Stimulated activated CD4-positive, alpha-beta T cell treated with anti-CD3 and anti-CD28 coated beads, Interleukin-1b, Interleukin-23, amount 100 ng/mL, for 48 hours (primary cell): Measurements from ENCODE around the gene OSM.
"Not testable (repeated sequence)": the region's sequence is repeated elsewhere in the genome, so short reads cannot be mapped to it uniquely, and the experiment has no call there.

Experiments used
- DNase-seq: peaks from one replicate; pipeline ENCODE4 v3.0.0-alpha.2; 2020

Gene OSM

GRCh38 chr22:30241576-30242371, 24.9 kb downstream of the OSM start:
- DNase-seq: no peak

DNA sequence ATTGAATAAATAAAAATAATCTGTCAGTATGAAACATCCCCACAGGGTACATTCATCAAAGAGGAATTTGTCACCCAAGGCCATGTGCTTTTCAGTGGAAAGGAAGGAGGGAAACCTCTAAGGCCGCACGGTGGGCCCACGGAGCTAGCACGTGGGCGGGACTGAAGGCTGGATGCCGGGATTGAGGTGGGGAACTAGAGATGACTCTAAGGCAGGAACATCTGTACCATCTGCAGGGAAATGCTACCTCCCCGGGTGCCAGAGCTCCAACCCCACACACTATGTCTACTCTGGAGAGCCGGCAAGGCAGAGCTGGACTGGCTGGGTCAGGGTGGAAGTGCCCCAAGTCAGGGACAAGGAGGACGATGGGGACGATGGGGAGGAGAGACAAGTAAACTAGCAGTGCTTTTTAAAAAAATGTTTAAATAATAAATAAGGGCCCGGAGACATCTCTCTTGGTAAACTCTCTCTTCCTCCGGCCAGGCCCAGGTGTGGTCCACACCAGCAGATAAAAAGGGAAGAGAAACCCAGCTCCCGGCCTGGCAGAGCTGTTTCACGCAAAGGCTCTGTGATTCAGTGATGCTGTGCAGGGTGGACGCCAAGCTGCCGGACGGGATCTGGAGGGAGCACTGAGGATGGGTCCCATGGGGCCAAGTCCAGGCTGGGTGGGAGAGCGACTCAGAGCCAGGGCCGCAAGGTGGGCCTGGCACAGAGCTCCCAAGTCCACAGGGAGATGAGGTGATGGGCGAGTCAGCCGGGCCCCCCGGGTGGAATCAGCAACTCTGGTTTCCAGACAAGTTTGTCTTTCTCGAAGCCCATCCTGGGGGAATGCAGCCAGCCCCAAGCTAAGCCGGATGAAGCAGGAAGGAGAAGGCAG, 25.9 kb downstream of the OSM start:
- DNase-seq: no peak

DNA sequence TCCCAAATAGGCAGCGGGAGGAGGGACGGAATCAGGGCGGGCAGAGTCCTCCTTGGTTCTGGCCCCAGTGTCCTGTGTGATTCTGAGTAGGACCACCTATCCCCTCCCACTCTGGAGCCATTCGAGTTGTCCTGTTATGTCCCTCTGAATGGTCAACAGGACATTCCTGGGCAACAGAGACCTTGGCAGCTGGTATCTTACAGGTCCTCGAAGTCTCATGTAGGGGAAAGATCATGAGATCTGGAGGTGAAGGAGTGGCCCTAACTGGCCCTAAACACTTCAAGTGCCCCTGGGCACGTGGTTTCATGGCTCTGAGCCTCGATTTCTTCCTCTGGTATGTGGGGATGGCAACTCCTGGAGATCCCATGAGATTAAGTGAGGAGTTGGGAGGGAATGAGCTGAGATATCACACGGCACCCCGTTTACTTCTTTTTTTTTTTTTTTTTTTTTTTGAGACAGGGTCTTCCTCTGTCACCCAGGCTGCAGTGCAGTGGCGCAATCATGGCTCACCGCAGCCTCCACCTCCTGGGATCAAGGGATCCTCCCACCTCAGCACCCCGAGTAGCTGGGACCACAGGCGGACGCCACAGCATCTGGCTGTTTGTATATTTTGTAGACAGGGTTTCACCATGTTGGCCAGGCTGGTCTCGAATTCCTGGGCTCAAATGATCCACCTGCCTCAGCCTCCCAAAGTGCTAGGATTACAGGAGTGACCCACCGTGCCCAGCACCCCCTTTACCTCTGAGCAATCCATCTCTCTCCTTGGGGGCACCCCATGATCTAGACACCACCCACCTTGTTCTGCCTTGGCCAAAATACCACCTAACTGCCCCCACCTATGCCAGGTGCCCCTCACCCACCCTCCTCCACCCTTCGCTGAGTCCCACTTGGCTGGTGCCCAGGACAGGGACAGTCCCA, 26.9 kb downstream of the OSM start:
- DNase-seq: no peak

GRCh38 chr22:30238661-30239487, 27.8 kb downstream of the OSM start:
- no peak for DNase-seq

DNA sequence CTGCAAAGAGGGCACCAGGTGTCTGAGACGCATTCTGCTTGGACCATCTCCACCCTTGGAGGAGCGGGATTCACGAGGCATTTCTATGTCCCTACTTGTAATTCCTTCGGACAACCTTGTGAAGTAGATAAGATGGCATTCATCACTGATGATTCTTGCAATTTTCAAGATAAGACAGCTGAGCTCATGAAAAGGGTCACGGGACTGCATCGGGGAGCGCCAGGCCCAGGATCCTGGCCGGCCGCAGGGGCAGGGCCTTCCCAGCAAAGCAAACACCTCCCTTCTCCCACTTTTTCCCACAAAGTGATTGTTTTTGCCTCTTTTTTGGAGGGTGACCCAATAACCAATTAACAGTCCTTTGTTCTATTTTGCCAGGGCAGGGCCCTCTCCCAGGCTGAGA, 28.5 kb downstream of the OSM start:
- no peak for DNase-seq

GRCh38 chr22:30236875-30237274, 29.8 kb downstream of the OSM start:
- DNase-seq: no peak

- DNase-seq: no peak
Measured at GRCh38 chr22:30235687-30236170, 30.9 kb downstream of the OSM start.

GRCh38 chr22:30234786-30235470, 31.7 kb downstream of the OSM start:
- DNase-seq: no peak

GRCh38 chr22:30234325-30234724, 32.3 kb downstream of the OSM start:
- not testable (repeated sequence) for DNase-seq

- DNase-seq: no peak
Measured at GRCh38 chr22:30233582-30233981, 33.1 kb downstream of the OSM start.

- no peak for DNase-seq
Measured at GRCh38 chr22:30232716-30233218, 33.9 kb downstream of the OSM start.

DNA sequence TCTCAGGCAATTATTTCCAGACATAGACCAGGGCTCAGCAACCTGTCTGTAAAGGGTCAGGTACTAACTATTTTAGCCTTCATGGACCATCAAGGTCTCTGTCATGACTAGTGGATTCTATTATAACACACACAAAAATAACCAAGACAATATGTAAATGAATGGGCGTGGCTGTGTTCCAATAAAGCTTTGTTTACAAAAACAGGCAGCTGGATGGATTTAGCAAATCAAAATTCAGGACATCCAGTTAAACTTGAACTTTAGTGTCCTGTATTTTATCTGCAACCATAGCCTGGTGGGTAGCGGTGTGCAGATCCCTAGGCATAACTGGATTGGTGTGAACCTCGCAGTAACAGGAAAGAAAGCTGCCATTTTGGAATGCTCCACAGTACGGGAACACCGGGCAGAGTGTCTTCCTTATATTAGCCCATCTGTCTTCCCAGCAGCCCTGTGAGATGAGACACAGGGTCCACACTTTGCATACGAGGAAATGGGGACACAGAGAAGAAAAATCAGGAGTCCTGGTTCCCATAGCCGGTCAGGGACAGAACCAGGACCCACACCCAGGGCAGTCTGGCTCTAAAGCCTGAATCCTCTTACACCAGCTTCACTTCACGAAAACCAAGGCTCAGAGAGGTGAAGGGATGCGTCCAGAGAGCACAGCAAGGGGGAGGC, 35.7 kb downstream of the OSM start:
- no peak for DNase-seq

DNA sequence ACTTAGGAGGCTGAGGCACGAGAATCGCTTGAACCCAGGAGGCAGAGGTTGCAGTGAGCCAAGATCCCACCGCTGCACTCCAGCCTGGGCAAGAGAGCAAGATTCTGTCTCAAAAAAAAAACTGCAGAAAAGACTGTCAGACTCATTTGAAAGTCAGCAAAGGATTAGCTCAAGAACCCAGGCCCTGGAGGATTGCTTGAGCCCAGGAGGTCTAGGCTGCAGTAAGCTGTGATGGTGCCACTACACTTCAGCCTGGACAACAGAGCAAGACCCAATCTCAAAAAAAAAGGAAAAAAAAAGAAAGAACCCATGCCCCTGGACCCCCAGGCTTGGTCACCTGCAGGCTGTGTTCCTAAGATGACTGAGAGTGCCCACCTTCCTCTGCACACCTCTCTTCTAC, 36.3 kb downstream of the OSM start:
- no peak for DNase-seq

DNA sequence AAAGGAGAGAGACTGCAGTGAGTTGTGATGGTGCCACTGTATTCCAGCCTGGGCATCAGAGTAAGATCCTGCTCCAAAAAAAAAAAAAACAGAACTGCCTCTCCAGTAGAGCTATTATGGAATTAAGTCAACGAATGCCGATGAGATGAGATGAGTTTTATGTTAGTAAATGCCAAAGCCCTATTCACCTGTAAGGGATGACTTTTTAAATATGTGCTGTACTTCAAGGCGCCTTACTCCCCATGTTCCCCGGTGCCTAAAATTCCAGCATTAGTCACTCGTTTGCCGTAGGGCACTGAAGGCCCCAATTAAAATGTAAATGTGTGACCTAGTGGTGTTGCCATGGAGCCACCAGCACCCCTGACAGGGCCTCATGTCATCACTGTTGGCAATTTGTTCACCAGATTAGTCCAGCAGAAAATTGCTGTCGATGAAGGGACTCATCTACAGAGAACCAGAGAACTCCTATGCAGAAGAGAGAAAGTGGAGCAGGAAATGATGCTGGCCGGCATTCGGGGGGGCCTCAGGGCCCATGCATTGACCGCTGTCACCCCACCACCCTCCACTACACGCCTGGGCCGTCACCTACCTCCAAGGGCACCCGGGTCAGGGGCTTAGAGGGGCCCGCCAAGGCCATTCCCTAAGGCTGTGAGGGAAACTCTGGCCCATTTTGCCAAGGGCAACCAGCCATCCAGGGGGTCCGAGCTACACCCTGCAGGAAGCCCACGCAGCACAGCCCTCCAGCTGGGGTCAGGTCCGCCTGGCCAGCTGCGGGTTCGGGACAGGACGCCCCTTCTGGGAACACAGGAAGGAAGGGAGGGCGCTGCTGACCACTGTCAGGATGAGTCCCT, 37.9 kb downstream of the OSM start:
- DNase-seq: no peak

DNA sequence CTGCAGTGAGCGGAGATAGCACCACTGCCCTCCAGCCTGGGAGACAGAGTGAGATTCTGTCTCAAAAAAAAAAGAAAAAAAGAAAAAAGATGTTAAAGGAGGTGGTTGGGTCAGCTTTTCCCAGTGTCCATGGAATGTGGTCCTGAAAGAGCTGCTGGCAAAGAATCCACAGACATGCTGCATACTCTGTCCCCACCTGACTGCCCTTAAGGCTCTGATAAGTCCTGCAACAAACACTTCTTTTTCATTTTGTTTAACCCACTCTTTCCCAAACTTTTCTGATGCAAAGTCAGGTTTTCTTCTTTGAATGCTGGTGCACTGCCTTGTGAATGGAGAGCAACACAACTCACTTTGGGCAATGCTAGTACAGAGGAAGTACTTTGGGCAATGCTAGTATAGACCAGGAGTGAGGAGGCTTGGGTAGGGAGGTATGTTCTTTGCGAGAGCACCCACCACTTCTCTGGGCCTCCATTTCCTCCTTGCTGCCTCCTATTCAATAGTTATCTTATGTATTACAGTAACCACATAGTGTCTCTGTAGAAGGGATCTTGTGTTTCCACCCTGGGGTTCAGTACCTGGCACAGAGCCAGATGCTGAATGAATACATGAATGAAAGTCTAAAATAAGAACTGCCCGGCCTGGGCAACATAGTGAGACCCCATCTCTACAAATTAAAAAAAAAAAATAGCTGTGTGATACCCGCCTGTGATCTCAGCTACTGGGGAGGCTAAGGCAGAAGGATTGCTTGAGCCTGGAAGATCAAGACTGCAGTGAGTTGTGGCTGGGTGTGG, 39.0 kb downstream of the OSM start:
- no peak for DNase-seq

- no peak for DNase-seq
Measured at GRCh38 chr22:30226192-30226832, 40.3 kb downstream of the OSM start.

DNA sequence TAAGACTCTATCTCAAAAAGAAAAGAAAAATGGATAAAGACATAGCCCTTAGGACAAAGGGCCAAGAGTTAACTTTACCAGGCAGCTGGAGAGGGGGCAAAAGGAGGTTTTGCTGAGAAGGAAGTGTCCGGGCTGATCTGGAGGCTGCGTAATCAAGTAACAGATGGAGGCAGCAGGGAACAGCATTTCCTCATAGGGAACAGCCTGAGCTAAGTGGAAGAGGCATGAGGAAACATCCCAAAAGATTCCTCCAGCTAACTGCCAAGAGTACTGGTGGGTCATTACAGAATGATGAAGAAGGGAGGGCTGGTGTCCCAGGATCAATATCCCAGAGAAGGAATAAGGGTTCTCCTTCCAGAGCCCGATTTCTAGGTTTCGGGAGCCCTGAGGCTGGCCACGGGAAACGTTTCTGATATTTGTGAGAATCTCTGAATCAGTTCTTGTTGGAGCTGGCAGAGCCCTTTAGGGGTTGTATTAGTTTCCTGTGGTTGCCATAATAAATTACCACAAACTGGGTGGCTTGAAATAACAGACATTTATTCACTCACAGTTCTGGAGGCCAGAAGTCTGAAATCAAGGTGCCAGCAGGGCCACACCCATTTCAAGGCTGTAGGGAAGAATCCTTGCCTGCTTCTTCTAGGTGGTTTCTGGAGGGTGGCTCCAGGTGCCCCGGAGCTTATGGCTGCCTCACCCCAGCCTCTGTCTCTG, 41.3 kb downstream of the OSM start:
- no peak for DNase-seq
